Articular chondrocyte of knee joint (primary cell): Measurements from ENCODE around the gene ANKRD12. TPM values are rescaled to one million over a fixed set of nuclear protein-coding genes. Genes with fewer than 3 reads are reported as not detected.

Experiments
- small RNA-seq: library from RNA; depleted of rRNA; stranded (forward); fragments of <200 nt; gene quantifications from one replicate; pipeline ENCODE3, GENCODE V24; 2012
- total RNA-seq: library from RNA; depleted of rRNA; stranded (reverse); fragments of >200 nt; gene quantifications from 2 replicates; pipeline ENCODE4 v1.2.3, GENCODE V29; 2012

ANKRD12 gene
- 44.8 and 56.9 TPM in 2 replicates for total RNA-seq

GRCh38 chr18:9136315-9137155, at the start of gene ANKRD12:
Gene ANKRD12, plus strand, starts transcription at chr18:9136781. Its CDS starts 45,652 bp downstream, at chr18:9182433.

GRCh38 chr18:9102508-9103375, 33.8 kb upstream of the ANKRD12 start, which contains the start of gene NDUFV2:
Gene NDUFV2, plus strand, starts transcription at chr18:9102699. Its CDS starts 45 bp downstream, at chr18:9102744.

GRCh38 chr18:9334329-9334972, 197.9 kb downstream of the ANKRD12 start, which contains the start of gene TWSG1:
Gene TWSG1, plus strand, starts transcription at chr18:9334773. Its CDS starts 2,457 bp downstream, at chr18:9337230.

Small RNA genes within 50 kb of the gene (small RNA-seq; reads per million reads assigned to genes)
- not detected for gene RF00019

Other genes starting within 250 kb of the ANKRD12 start
- gene NDUFV2, start 34.1 kb upstream of the ANKRD12 start, total RNA-seq, result 131 and 164 TPM in 2 replicates
- gene TWSG1, start 198.0 kb downstream of the ANKRD12 start, total RNA-seq, result 182 and 191 TPM in 2 replicates